Gastroesophageal sphincter (tissue), 3 donors: ENCODE results near the gene PNMA8B.

Experiments used
- POLR2A ChIP-seq, 2 donors: fragments of 450-650 bp; IDR thresholded peaks; one replicate each; pipeline ENCODE4 v1.6.1; 2017; ENCODE audit warnings: antibody characterized with exemption in 2 of 2, mild to moderate bottlenecking in 2 of 2, moderate library complexity in 1 of 2
- POLR2AphosphoS5 ChIP-seq: sonication (generic); formaldehyde crosslinking; IDR thresholded peaks from one replicate; pipeline ENCODE4 v1.6.1; 2017; ENCODE audit warnings: antibody characterized with exemption
- TF ChIP-seq, protein P1 (sequence below), 4 experiments: fragments of 200-600 bp in 2 of 4; fragments of 450-650 bp in 2 of 4; sonication (generic) in 1 of 4; IDR thresholded peaks; one replicate each; pipeline ENCODE4 v1.5.1; 2017 to 2019; ENCODE audit warnings: antibody characterized with exemption in 4 of 4, mild to moderate bottlenecking in 2 of 4, moderate library complexity in 2 of 4

DNA sequence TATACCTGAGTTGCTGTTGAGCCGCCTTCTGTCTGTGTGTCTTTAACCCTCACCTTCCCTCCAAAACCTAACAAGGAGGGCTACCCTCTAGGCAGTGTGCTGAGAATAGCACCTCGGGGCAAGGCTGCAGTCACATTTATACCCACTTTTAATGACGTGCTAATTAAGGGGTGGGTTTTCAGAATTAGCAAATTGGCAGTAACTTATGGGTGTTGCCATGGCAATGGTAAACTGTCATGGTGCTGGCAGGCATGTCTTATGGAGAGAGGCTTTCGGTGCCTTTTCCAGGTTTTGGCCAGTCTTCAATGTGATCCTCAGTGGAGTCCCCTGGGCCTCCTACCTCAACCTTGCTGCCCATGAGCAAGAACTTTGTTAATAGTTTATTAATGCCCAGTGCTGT, 23.1 kb downstream of the PNMA8B start:
- TF ChIP-seq, protein P1, sequence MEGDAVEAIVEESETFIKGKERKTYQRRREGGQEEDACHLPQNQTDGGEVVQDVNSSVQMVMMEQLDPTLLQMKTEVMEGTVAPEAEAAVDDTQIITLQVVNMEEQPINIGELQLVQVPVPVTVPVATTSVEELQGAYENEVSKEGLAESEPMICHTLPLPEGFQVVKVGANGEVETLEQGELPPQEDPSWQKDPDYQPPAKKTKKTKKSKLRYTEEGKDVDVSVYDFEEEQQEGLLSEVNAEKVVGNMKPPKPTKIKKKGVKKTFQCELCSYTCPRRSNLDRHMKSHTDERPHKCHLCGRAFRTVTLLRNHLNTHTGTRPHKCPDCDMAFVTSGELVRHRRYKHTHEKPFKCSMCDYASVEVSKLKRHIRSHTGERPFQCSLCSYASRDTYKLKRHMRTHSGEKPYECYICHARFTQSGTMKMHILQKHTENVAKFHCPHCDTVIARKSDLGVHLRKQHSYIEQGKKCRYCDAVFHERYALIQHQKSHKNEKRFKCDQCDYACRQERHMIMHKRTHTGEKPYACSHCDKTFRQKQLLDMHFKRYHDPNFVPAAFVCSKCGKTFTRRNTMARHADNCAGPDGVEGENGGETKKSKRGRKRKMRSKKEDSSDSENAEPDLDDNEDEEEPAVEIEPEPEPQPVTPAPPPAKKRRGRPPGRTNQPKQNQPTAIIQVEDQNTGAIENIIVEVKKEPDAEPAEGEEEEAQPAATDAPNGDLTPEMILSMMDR (IDR thresholded peaks at IDR 0.05), result no peak
- TF ChIP-seq POLR2A (IDR thresholded peaks at IDR 0.05), result no peak
- no peak for TF ChIP-seq POLR2AphosphoS5
